ENCODE data around the gene GPR85. TPM values are rescaled to one million over a fixed set of nuclear protein-coding genes. Genes with fewer than 3 reads are reported as not detected.

Gene GPR85
- total RNA-seq, 4 donors from 2014 or later = 0.90 to 2.8 TPM; not detected in 2

DNA sequence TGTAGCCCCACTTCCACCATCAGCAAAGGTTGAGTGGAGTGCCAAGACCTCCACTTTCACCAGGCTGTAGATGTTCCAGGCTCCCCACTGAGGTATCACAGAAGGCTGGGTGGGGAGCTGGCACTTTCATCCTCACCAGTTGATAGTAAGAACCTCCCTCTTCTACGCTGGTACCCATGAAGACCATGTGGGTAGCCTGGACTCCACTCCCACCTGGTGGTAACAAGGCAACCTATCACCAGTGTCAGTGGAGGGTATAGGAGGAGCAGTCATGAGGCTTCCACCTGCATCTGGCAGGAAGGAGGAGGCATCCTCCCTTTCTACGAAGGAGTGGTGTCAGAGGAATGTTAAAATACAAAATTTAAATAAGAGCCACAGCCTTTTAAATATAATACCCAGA is 27.3 kb upstream of the GPR85 start:
- WGBS, 2 donors = 75 to 89% methylated on average over 2 of the region's 2 CpGs
- Histone ChIP-seq H3K27ac (no peak overlapping the region), H3K4me1 (peaks cover 0 to 11% (median 3%) of the 10 kb centered on the region in 4 donors), H3K4me3 (no peak overlapping the region), H3K27me3 (no peaks in the 10 kb centered on the region), H3K36me3 (peaks cover 0 to 18% (median 0%) of the 10 kb centered on the region in 3 donors), H3K9me3 (no peaks in the 10 kb centered on the region)
- no peak for TF ChIP-seq EP300 (IDR thresholded peaks at IDR 0.05)
- no peak for TF ChIP-seq POLR2A (IDR thresholded peaks at IDR 0.05)
- TF ChIP-seq CTCF (IDR thresholded peaks at IDR 0.05) = no peak
- no peak for DNase-seq (ENCODE audit: low spot score in 2 of 2)

- H3K27me3 ChIP-seq = no peaks in the 10 kb centered on the region
- H3K9me3 ChIP-seq = no peaks in the 10 kb centered on the region
- DNase-seq (ENCODE audit: low spot score in 2 of 2) = no peak
- WGBS, 2 donors = 59 to 92% methylated on average over 1 of the region's 1 CpG
- H3K27ac ChIP-seq = no peak overlapping the region
- no peaks in the 10 kb centered on the region for H3K4me1 ChIP-seq
- H3K36me3 ChIP-seq = peaks cover 0 to 6% (median 0%) of the 10 kb centered on the region in 3 donors
- TF ChIP-seq EP300 (IDR thresholded peaks at IDR 0.05) (no peak), POLR2A (IDR thresholded peaks at IDR 0.05) (no peak), CTCF (IDR thresholded peaks at IDR 0.05) (no peak)
- H3K4me3 ChIP-seq = no peak overlapping the region
These were observed 23.1 kb upstream of the GPR85 start for GRCh38 chr7:113109718-113110117.

DNA sequence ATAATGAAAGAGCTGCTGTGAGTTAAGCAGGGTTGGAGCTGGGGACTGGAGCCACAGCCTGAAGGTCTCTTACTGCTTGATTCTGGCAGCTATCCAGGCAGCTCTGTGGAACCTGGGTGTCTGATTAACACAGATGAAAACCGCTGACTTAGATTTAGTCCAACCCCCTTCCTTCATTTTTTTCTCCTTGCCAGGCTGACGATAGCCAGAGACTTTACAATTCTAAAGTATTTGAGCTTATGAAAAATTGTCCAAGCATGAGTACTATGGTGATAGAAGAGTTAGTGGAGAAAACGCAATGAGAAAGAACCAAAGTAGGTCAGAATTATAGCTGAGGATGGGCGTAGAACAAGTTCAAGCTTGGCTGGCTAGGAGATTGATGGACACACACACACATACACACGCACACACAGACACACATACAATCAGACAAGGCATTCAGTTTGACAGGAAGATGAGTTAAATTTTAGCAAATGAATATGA is 13.5 kb upstream of the GPR85 start:
- 68 to 69% methylated on average over 5 of the region's 5 CpGs for WGBS, 2 donors
- H3K36me3 ChIP-seq = no peaks in the 10 kb centered on the region
- H3K4me3 ChIP-seq = no peak overlapping the region
- no peak for DNase-seq (ENCODE audit: low spot score in 2 of 2)
- TF ChIP-seq CTCF (IDR thresholded peaks at IDR 0.05) = no peak
- TF ChIP-seq EP300 (IDR thresholded peaks at IDR 0.05) = no peak
- no peak for TF ChIP-seq POLR2A (IDR thresholded peaks at IDR 0.05)
- no peak overlapping the region for H3K27ac ChIP-seq
- no peaks in the 10 kb centered on the region for H3K27me3 ChIP-seq
- no peaks in the 10 kb centered on the region for H3K9me3 ChIP-seq
- H3K4me1 ChIP-seq = no peaks in the 10 kb centered on the region

- DNase-seq (ENCODE audit: low spot score in 2 of 2) = no peak
- 68 to 74% methylated on average over 3 of the region's 3 CpGs for WGBS, 2 donors
These were observed 12.8 kb upstream of the GPR85 start for GRCh38 chr7:113099284-113099919.

More at GRCh38 chr7:113099284-113099919, 12.8 kb upstream of the GPR85 start:
- no peaks in the 10 kb centered on the region for H3K36me3 ChIP-seq
- TF ChIP-seq POLR2A (IDR thresholded peaks at IDR 0.05) = no peak
- TF ChIP-seq EP300 (IDR thresholded peaks at IDR 0.05) = no peak
- TF ChIP-seq CTCF (IDR thresholded peaks at IDR 0.05) = no peak
- H3K27ac ChIP-seq = no peak overlapping the region
- no peak overlapping the region for H3K4me3 ChIP-seq
- no peaks in the 10 kb centered on the region for H3K9me3 ChIP-seq
- no peaks in the 10 kb centered on the region for H3K27me3 ChIP-seq
- H3K4me1 ChIP-seq = no peaks in the 10 kb centered on the region
